ENCODE results near the gene SUSD6. TPM values are rescaled to one million over a fixed set of nuclear protein-coding genes. Genes with fewer than 3 reads are reported as not detected.

The SUSD6 gene
- total and polyA plus RNA-seq, 9 of the 15 experiments (the other 6 are each of a cell fraction or from before 2014, with no cell fraction given), result 2.9 to 20.7 (median 5.6) TPM

- CTCF ChIA-PET (ENCODE audit: low intra/inter-chr PET ratio), result no interaction called here
These were observed 21.8 kb downstream of the SUSD6 start for GRCh38 chr14:69633238-69633637.

More at GRCh38 chr14:69633238-69633637, 21.8 kb downstream of the SUSD6 start:
- POLR2A ChIA-PET, result no interaction called here
- Histone ChIP-seq H3K9ac (ENCODE audit: insufficient read depth in 1 of 2, low read depth in 2 of 2, low read length in 2 of 2) (no peak overlapping the region), H3K27ac (ENCODE audit: extremely low read depth, low read depth, low read length) (no peak overlapping the region), H4K20me1 (replicated peaks; ENCODE audit: control insufficient read depth, insufficient read depth, low read length) (0 out of 2 replicates have a peak, but pooled peaks cover 3% of the 10 kb centered on the region), H3K4me3 (no peak overlapping the region), H3K79me2 (ENCODE audit: control insufficient read depth, insufficient read depth, low read length) (peaks cover 100% of the 10 kb centered on the region), H3K27me3 (ENCODE audit: control insufficient read depth in 2 of 2, insufficient read depth in 2 of 2, low read length in 2 of 2) (no peaks in the 10 kb centered on the region), H3K4me2 (ENCODE audit: insufficient read depth, low read length) (no peak overlapping the region), H3K4me1 (replicated peaks in 1 of 2; ENCODE audit: control insufficient read depth in 2 of 2, insufficient read depth in 2 of 2, low read length in 2 of 2) (peaks cover 20 to 84% of the 10 kb centered on the region in 2 experiments), H3K9me1 (ENCODE audit: control insufficient read depth, insufficient read depth, low read length) (no peaks in the 10 kb centered on the region), H2AFZ (ENCODE audit: low read depth, low read length) (no peak overlapping the region), H3K36me3 (ENCODE audit: control insufficient read depth, insufficient read depth, low read length) (peaks cover 3% of the 10 kb centered on the region; the same call in 2 of the 3 replicates), H3K9me3 (replicated peaks; ENCODE audit: control insufficient read depth, insufficient read depth, low read depth, low read length) (no peaks in the 10 kb centered on the region)
- no TSS peak for BruUV-seq (replicated peaks)
- TF ChIP-seq TBL1XR1 (IDR thresholded peaks at IDR 0.05; ENCODE audit: low read length in 2 of 2) (no peak), HNRNPH1 (optimal IDR thresholded peaks at IDR 0.05; ENCODE audit: low read depth, low read length) (no peak), FOXA1 (IDR thresholded peaks at IDR 0.05; ENCODE audit: borderline replicate concordance) (no peak), NFRKB (IDR thresholded peaks at IDR 0.05; ENCODE audit: low read depth) (no peak), ZNF224 (CRISPR knock-in tag; IDR thresholded peaks at IDR 0.05) (no peak), CREB3L1 (IDR thresholded peaks at IDR 0.05; ENCODE audit: borderline replicate concordance, low read depth) (no peak)
- WGBS (ENCODE audit: insufficient coverage, low coverage, missing lambda C conversion rate), result 48% methylated on average over 4 of the region's 4 CpGs
- intact Hi-C loops (cut with micrococcal nuclease), result no loop called here
- FAIRE-seq (no peak), DNase-seq (ENCODE audit: extremely low read depth in 1 of 4, low spot score in 3 of 4) (no peak), ATAC-seq (no peak)
- in situ Hi-C loops (cut with MboI), result no loop called here
